Large intestine (tissue), 3 donors: ENCODE data around the gene GLB1L. TPM values are rescaled to one million over a fixed set of nuclear protein-coding genes. Genes with fewer than 3 reads are reported as not detected.
"Not testable (repeated sequence)": the region's sequence is repeated elsewhere in the genome, so short reads cannot be mapped to it uniquely, and the experiment has no call there.

Source experiments
- DNase-seq, 2 donors: peaks; one replicate each; pipeline versions ENCODE4 v3.0.0 to v3.0.0-alpha.2; 2013
- H3K27ac ChIP-seq: one replicate; pipeline ENCODE4 v1.5.1; 2013; ENCODE audit warnings: low read length
- H3K27me3 ChIP-seq: 2 replicates; pipeline ENCODE4 v1.6.1; 2013; ENCODE audit warnings: low read length; ENCODE audit not compliant: control insufficient read depth, insufficient read depth
- H3K36me3 ChIP-seq: 2 replicates; pipeline ENCODE4 v1.6.1; 2013; ENCODE audit warnings: low read length; ENCODE audit not compliant: control insufficient read depth, insufficient read depth
- H3K4me1 ChIP-seq: one replicate; pipeline ENCODE4 v1.6.1; 2013; ENCODE audit warnings: low read length; ENCODE audit not compliant: control insufficient read depth, insufficient read depth
- H3K4me3 ChIP-seq: one replicate; pipeline ENCODE4 v1.5.1; 2013; ENCODE audit warnings: low read length
- H3K9me3 ChIP-seq: one replicate; pipeline ENCODE4 v1.6.1; 2013; ENCODE audit warnings: mild to moderate bottlenecking, low read depth, low read length, moderate library complexity; ENCODE audit not compliant: control insufficient read depth
- WGBS: methylation state at CpG from one replicate; pipeline ENCODE4 v1.1.5; 2013; ENCODE audit warnings: low lambda C conversion rate; ENCODE audit not compliant: insufficient coverage; 5-methylcytosine and 5-hydroxymethylcytosine counted together
- polyA plus RNA-seq: library from polyadenylated mRNA; unstranded; fragments of 120-200 nt; gene quantifications from one replicate; pipeline ENCODE4 v1.2.1, GENCODE V29; 2013

GLB1L gene
- polyA plus RNA-seq, 1 donor: 20.9 TPM

GRCh38 chr2:219205165-219205538 is 40.1 kb downstream of the GLB1L start:
- no peaks in the 10 kb centered on the region for H3K27me3 ChIP-seq
- H3K4me3 ChIP-seq: no peak overlapping the region
- peaks cover 26% of the 10 kb centered on the region for H3K36me3 ChIP-seq
- H3K9me3 ChIP-seq: peaks cover 3% of the 10 kb centered on the region
- H3K27ac ChIP-seq: no peak overlapping the region
- WGBS: no CpG with 5 or more reads among the region's 5 CpGs
- H3K4me1 ChIP-seq: peaks cover 19% of the 10 kb centered on the region
- no peak for DNase-seq

GRCh38 chr2:219204425-219205164 is 40.6 kb downstream of the GLB1L start:
- 80% methylated on average over 1 of the region's 7 CpGs for WGBS
- DNase-seq: no peak

GRCh38 chr2:219201331-219201730 is 43.9 kb downstream of the GLB1L start:
- not testable (repeated sequence) for H3K36me3 ChIP-seq, H3K4me3 ChIP-seq, H3K4me1 ChIP-seq, H3K9me3 ChIP-seq, H3K27ac ChIP-seq, DNase-seq, H3K27me3 ChIP-seq
- no CpG with 5 or more reads among the region's 21 CpGs for WGBS

More at GRCh38 chr2:219204425-219205164, 40.6 kb downstream of the GLB1L start:
- Histone ChIP-seq H3K9me3 (peaks cover 3% of the 10 kb centered on the region), H3K4me3 (no peak overlapping the region), H3K27me3 (no peaks in the 10 kb centered on the region), H3K4me1 (peaks cover 19% of the 10 kb centered on the region), H3K36me3 (peaks cover 21% of the 10 kb centered on the region), H3K27ac (no peak overlapping the region)

GRCh38 chr2:219200502-219201326 is 44.5 kb downstream of the GLB1L start:
- WGBS: no CpG with 5 or more reads among the region's 26 CpGs
- not testable (repeated sequence) for DNase-seq, H3K27ac ChIP-seq

GRCh38 chr2:219199470-219200211 is 45.6 kb downstream of the GLB1L start:
- H3K9me3 ChIP-seq: peaks cover 3% of the 10 kb centered on the region
- no CpG with 5 or more reads among the region's 12 CpGs for WGBS
- no peak for DNase-seq
- H3K36me3 ChIP-seq: no peaks in the 10 kb centered on the region
- H3K27me3 ChIP-seq: no peaks in the 10 kb centered on the region
- H3K4me1 ChIP-seq: no peaks in the 10 kb centered on the region
- H3K4me3 ChIP-seq: no peak overlapping the region
- H3K27ac ChIP-seq: no peak overlapping the region

More at GRCh38 chr2:219200502-219201326, 44.5 kb downstream of the GLB1L start:
- not testable (repeated sequence) for H3K4me1 ChIP-seq, H3K36me3 ChIP-seq, H3K4me3 ChIP-seq, H3K9me3 ChIP-seq, H3K27me3 ChIP-seq

GRCh38 chr2:219198974-219199373 is 46.3 kb downstream of the GLB1L start:
- Histone ChIP-seq H3K4me1 (no peaks in the 10 kb centered on the region), H3K4me3 (no peak overlapping the region), H3K27ac (no peak overlapping the region), H3K27me3 (no peaks in the 10 kb centered on the region), H3K36me3 (no peaks in the 10 kb centered on the region), H3K9me3 (peaks cover 3% of the 10 kb centered on the region)
- WGBS: no CpG with 5 or more reads among the region's 5 CpGs
- DNase-seq: no peak

- no peak overlapping the region for H3K27ac ChIP-seq
- H3K9me3 ChIP-seq: peaks cover 3% of the 10 kb centered on the region
- no peaks in the 10 kb centered on the region for H3K27me3 ChIP-seq
- WGBS: no CpG with 5 or more reads among the region's 1 CpG
- H3K4me3 ChIP-seq: no peak overlapping the region
- no peaks in the 10 kb centered on the region for H3K36me3 ChIP-seq
- DNase-seq: no peak
- H3K4me1 ChIP-seq: no peaks in the 10 kb centered on the region
These were observed 47.9 kb downstream of the GLB1L start for GRCh38 chr2:219197388-219197787.

GRCh38 chr2:219186754-219187456 is 58.3 kb downstream of the GLB1L start:
- Histone ChIP-seq H3K4me1 (peaks cover 5% of the 10 kb centered on the region), H3K9me3 (no peaks in the 10 kb centered on the region), H3K36me3 (peaks cover 30% of the 10 kb centered on the region), H3K27ac (no peak overlapping the region), H3K4me3 (no peak overlapping the region), H3K27me3 (no peaks in the 10 kb centered on the region)
- WGBS: no CpG with 5 or more reads among the region's 7 CpGs
- DNase-seq: no peak
